Ramos (cell line): ENCODE measurements around the gene HOXA5.

Experiments used
- in situ Hi-C: fragments of 300-500 bp; cut with MboI; formaldehyde crosslinking; loops from one replicate; pipeline ENCODE4 v1.14.3; 2022; ENCODE audit warnings: low sequenced_read_pairs; ENCODE audit not compliant: unreplicated experiment

Gene HOXA5

GRCh38 chr7:27112955-27113949 lies 30.2 kb downstream of the HOXA5 start:
- in situ Hi-C loops, result no loop called here

GRCh38 chr7:27112361-27112760 lies 31.1 kb downstream of the HOXA5 start:
- in situ Hi-C loops, result no loop called here

GRCh38 chr7:27111751-27112277 lies 31.7 kb downstream of the HOXA5 start:
- in situ Hi-C loops, result no loop called here

GRCh38 chr7:27111042-27111750 lies 32.3 kb downstream of the HOXA5 start:
- in situ Hi-C loops, result no loop called here

- in situ Hi-C loops, result no loop called here
Measured at GRCh38 chr7:27110186-27111031, 33.1 kb downstream of the HOXA5 start.

- in situ Hi-C loops, result no loop called here
Measured at GRCh38 chr7:27109466-27110185, 33.9 kb downstream of the HOXA5 start.

- in situ Hi-C loops, result no loop called here
Measured at GRCh38 chr7:27108390-27109127, 34.9 kb downstream of the HOXA5 start.

GRCh38 chr7:27107391-27108381 lies 35.8 kb downstream of the HOXA5 start:
- in situ Hi-C loops, result no loop called here

GRCh38 chr7:27106901-27107240 lies 36.6 kb downstream of the HOXA5 start:
- in situ Hi-C loops, result no loop called here

GRCh38 chr7:27106181-27106900 lies 37.1 kb downstream of the HOXA5 start:
- in situ Hi-C loops, result no loop called here

GRCh38 chr7:27105301-27106031 lies 38.0 kb downstream of the HOXA5 start:
- in situ Hi-C loops, result no loop called here

GRCh38 chr7:27104341-27105058 lies 39.0 kb downstream of the HOXA5 start:
- in situ Hi-C loops, result no loop called here

- in situ Hi-C loops, result no loop called here
Measured at GRCh38 chr7:27103489-27104226, 39.8 kb downstream of the HOXA5 start.

- in situ Hi-C loops, result no loop called here
Measured at GRCh38 chr7:27102581-27103442, 40.7 kb downstream of the HOXA5 start, which contains the start of gene HOXA2. TSS of gene HOXA2 (minus strand) at chr7:27102683. CDS start at chr7:27102500, 183 bp downstream.
